Measurements from ENCODE around the gene CTTNBP2NL.

The CTTNBP2NL gene

DNA sequence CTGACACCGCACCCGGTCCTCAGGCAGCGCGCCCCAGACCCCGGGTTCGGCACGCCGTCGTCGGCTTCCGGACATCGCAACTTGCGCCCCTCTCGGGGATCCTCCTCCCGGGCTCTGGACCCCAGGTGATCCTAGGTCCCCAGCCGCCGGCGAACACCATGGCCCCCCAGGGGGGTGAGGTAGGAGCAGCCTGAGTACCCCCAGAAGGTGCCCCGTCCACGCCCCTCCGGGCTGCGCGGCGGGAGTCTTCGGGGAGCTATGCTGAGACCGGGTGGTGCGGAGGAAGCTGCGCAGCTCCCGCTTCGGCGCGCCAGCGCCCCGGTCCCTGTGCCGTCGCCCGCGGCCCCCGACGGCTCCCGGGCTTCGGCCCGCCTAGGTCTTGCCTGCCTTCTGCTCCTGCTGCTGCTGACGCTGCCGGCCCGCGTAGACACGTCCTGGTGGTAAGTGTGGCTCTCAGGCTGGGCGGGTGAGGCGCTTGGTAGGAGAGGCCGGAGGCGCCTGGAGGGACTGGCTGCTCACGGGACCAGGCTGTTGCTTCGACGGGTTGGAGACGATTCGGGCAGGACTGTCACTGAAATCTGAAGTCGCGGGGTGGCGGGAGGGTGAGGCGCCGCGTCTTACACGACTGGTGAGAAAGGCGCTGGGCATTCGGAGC lies 113.1 kb downstream of the CTTNBP2NL start:
- DNase-seq = no peak

DNA sequence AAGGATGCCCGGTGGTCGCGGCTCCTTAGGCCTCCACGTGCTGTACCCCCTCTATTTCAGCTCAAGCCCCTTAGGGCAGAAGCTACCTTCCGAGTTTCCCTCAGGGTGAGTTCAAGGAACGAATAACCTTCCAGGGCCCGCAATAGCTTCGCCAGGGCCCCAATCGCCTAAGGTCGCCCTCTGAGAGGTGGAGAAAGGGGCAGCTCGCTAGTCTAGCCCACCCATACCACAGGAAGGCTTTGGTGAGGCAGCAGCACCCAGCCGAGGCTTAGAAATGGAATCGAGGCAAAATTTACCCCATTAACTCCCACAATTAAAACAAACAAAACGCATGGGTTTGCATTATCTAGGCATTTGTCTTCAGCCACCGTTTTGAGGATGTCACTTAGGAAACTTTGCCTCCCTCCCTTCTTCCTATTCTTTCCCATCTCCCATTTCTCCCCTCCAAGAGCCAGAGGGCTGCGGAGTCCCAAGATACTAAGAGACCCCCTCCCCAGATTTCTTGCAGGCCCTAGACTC lies 113.7 kb downstream of the CTTNBP2NL start:
- no peak for DNase-seq

DNA sequence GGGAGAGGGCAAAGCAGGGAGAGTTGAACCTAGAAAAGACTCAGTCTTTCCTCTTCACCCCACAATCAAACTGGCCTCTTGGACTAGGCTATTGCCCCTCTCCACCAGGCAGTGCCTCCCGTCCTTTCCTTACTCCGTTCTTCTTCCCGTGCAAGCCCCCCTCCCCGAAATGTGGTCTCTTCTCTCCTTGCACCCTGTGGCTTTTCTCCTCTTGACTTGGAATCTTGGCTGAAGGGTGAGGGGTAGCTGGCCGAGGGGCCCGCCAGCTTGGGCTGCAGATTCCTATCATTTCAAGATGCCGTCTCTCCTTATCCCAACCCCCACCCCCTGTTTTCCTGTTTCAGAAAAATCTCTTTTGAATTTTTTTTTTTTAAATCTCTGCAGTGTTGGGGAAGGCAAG lies 114.3 kb downstream of the CTTNBP2NL start:
- no peak for DNase-seq
